Measurements from ENCODE around the gene DDX47.

Gene DDX47

GRCh38 chr12:12776261-12776660 lies 36.9 kb upstream of the DDX47 start:
- no peaks in the 10 kb centered on the region for H3K4me1 ChIP-seq (ENCODE audit: low read length)
- no peak overlapping the region for H3K9ac ChIP-seq (ENCODE audit: low read length)
- H2AFZ ChIP-seq (ENCODE audit: low read depth, low read length): no peak overlapping the region
- H4K20me1 ChIP-seq (ENCODE audit: insufficient read depth, low read length): no peaks in the 10 kb centered on the region
- H3K27me3 ChIP-seq (ENCODE audit: low read depth, low read length): peaks cover 46% of the 10 kb centered on the region
- TF ChIP-seq CTCF (IDR thresholded peaks at IDR 0.05; ENCODE audit: low read depth, low read length): no peak
- TF ChIP-seq EZH2phosphoT487 (IDR thresholded peaks at IDR 0.05; ENCODE audit: low read depth): no peak
- H3K27ac ChIP-seq (ENCODE audit: low read length): no peak overlapping the region
- H3K4me3 ChIP-seq (ENCODE audit: low read length): no peak overlapping the region
- H3K36me3 ChIP-seq (replicated peaks; ENCODE audit: low read depth, low read length): no peaks in the 10 kb centered on the region
- no peak overlapping the region for H3K4me2 ChIP-seq (ENCODE audit: low read length)
- H3K79me2 ChIP-seq (ENCODE audit: low read length): no peaks in the 10 kb centered on the region
- no peaks in the 10 kb centered on the region for H3K9me3 ChIP-seq (ENCODE audit: insufficient read depth, low read length)

GRCh38 chr12:12777092-12777491 lies 36.1 kb upstream of the DDX47 start:
- no peak overlapping the region for H3K27ac ChIP-seq (ENCODE audit: low read length)
- H3K9ac ChIP-seq (ENCODE audit: low read length): no peak overlapping the region
- no peak overlapping the region for H3K4me2 ChIP-seq (ENCODE audit: low read length)
- H3K4me3 ChIP-seq (ENCODE audit: low read length): no peak overlapping the region
- TF ChIP-seq CTCF (IDR thresholded peaks at IDR 0.05; ENCODE audit: low read depth, low read length) (no peak), EZH2phosphoT487 (IDR thresholded peaks at IDR 0.05; ENCODE audit: low read depth) (no peak)
- no peaks in the 10 kb centered on the region for H3K9me3 ChIP-seq (ENCODE audit: insufficient read depth, low read length)
- no peaks in the 10 kb centered on the region for H4K20me1 ChIP-seq (ENCODE audit: insufficient read depth, low read length)
- H3K27me3 ChIP-seq (ENCODE audit: low read depth, low read length): peaks cover 45% of the 10 kb centered on the region
- H2AFZ ChIP-seq (ENCODE audit: low read depth, low read length): no peak overlapping the region
- no peaks in the 10 kb centered on the region for H3K36me3 ChIP-seq (replicated peaks; ENCODE audit: low read depth, low read length)
- H3K79me2 ChIP-seq (ENCODE audit: low read length): no peaks in the 10 kb centered on the region
- H3K4me1 ChIP-seq (ENCODE audit: low read length): no peaks in the 10 kb centered on the region

GRCh38 chr12:12779007-12779406 lies 34.1 kb upstream of the DDX47 start:
- TF ChIP-seq CTCF (IDR thresholded peaks at IDR 0.05; ENCODE audit: low read depth, low read length) (no peak), EZH2phosphoT487 (IDR thresholded peaks at IDR 0.05; ENCODE audit: low read depth) (no peak)
- Histone ChIP-seq H3K79me2 (ENCODE audit: low read length) (no peaks in the 10 kb centered on the region), H4K20me1 (ENCODE audit: insufficient read depth, low read length) (no peaks in the 10 kb centered on the region), H3K9me3 (ENCODE audit: insufficient read depth, low read length) (no peaks in the 10 kb centered on the region), H3K27me3 (ENCODE audit: low read depth, low read length) (peaks cover 37% of the 10 kb centered on the region), H3K36me3 (replicated peaks; ENCODE audit: low read depth, low read length) (no peaks in the 10 kb centered on the region), H3K27ac (ENCODE audit: low read length) (no peak overlapping the region), H3K9ac (ENCODE audit: low read length) (no peak overlapping the region), H2AFZ (ENCODE audit: low read depth, low read length) (no peak overlapping the region), H3K4me2 (ENCODE audit: low read length) (no peak overlapping the region), H3K4me3 (ENCODE audit: low read length) (no peak overlapping the region), H3K4me1 (ENCODE audit: low read length) (no peaks in the 10 kb centered on the region)

- Histone ChIP-seq H3K4me2 (ENCODE audit: low read length) (no peak overlapping the region), H3K9me3 (ENCODE audit: insufficient read depth, low read length) (no peaks in the 10 kb centered on the region), H3K4me3 (ENCODE audit: low read length) (no peak overlapping the region), H3K27ac (ENCODE audit: low read length) (no peak overlapping the region), H3K27me3 (ENCODE audit: low read depth, low read length) (peaks cover 42% of the 10 kb centered on the region), H3K79me2 (ENCODE audit: low read length) (no peaks in the 10 kb centered on the region), H3K36me3 (replicated peaks; ENCODE audit: low read depth, low read length) (no peaks in the 10 kb centered on the region), H3K9ac (ENCODE audit: low read length) (no peak overlapping the region), H2AFZ (ENCODE audit: low read depth, low read length) (no peak overlapping the region), H4K20me1 (ENCODE audit: insufficient read depth, low read length) (no peaks in the 10 kb centered on the region), H3K4me1 (ENCODE audit: low read length) (no peaks in the 10 kb centered on the region)
- TF ChIP-seq EZH2phosphoT487 (IDR thresholded peaks at IDR 0.05; ENCODE audit: low read depth) (no peak), CTCF (IDR thresholded peaks at IDR 0.05; ENCODE audit: low read depth, low read length) (no peak)
Observed at GRCh38 chr12:12779529-12779928, 33.6 kb upstream of the DDX47 start.

Data from OCI-LY3 (cell line).